H9 (cell line): ENCODE results near the gene KLK1. TPM values are rescaled to one million over a fixed set of nuclear protein-coding genes. Genes with fewer than 3 reads are reported as not detected.

Experiments used
- DNase-seq: peaks from one replicate; pipeline ENCODE4 v3.0.0-alpha.2; 2017
- H2AFZ ChIP-seq: one replicate; pipeline ENCODE4 v1.6.1; 2013; ENCODE audit warnings: mild to moderate bottlenecking, low read length, control low read depth, moderate library complexity
- H2AK5ac ChIP-seq: 2 replicates; pipeline ENCODE4 v1.6.1; 2013; ENCODE audit warnings: low read length, control low read depth, mixed read lengths; ENCODE audit not compliant: insufficient read length
- H2BK120ac ChIP-seq: one replicate; pipeline ENCODE4 v1.6.1; 2013; ENCODE audit warnings: low read depth, mild to moderate bottlenecking, low read length, control low read depth, inconsistent platforms; ENCODE audit not compliant: poor library complexity, severe bottlenecking
- H2BK12ac ChIP-seq: 2 replicates; pipeline ENCODE4 v1.6.1; 2013; ENCODE audit warnings: low read length, control low read depth, mixed read lengths, low read depth; ENCODE audit not compliant: insufficient read length
- H2BK15ac ChIP-seq: 2 replicates; pipeline ENCODE4 v1.6.1; 2013; ENCODE audit warnings: low read depth, low read length, control low read depth
- H2BK20ac ChIP-seq: one replicate; pipeline ENCODE4 v1.6.1; 2013; ENCODE audit warnings: low read depth, mild to moderate bottlenecking, low read length, control low read depth, inconsistent platforms; ENCODE audit not compliant: poor library complexity, severe bottlenecking
- H2BK5ac ChIP-seq: 2 replicates; pipeline ENCODE4 v1.6.1; 2013; ENCODE audit warnings: low read length, control low read depth, mixed read lengths; ENCODE audit not compliant: insufficient read length
- H3K14ac ChIP-seq: 2 replicates; pipeline ENCODE4 v1.6.1; 2013; ENCODE audit warnings: low read length, control low read depth; ENCODE audit not compliant: insufficient read depth
- H3K18ac ChIP-seq: 2 replicates; pipeline ENCODE4 v1.6.1; 2013; ENCODE audit warnings: low read depth, mild to moderate bottlenecking, mixed read lengths, low read length, control low read depth; ENCODE audit not compliant: insufficient read length
- H3K23ac ChIP-seq: 2 replicates; pipeline ENCODE4 v1.6.1; 2013; ENCODE audit warnings: low read length, control low read depth, mixed read lengths, low read depth; ENCODE audit not compliant: insufficient read length
- H3K23me2 ChIP-seq: 2 replicates; pipeline ENCODE4 v1.6.1; 2013; ENCODE audit warnings: low read depth, mild to moderate bottlenecking, mixed read lengths, low read length, control low read depth; ENCODE audit not compliant: insufficient read length, poor library complexity, severe bottlenecking
- H3K27ac ChIP-seq: 2 replicates; pipeline ENCODE4 v1.5.1; 2013; ENCODE audit warnings: low read length, control low read depth, mixed read lengths, low read depth; ENCODE audit not compliant: insufficient read length
- H3K27me3 ChIP-seq: 2 replicates; pipeline ENCODE4 v1.6.1; 2013; ENCODE audit warnings: low read length, control low read depth, inconsistent platforms; ENCODE audit not compliant: insufficient read depth
- H3K4ac ChIP-seq: 2 replicates; pipeline ENCODE4 v1.6.1; 2013; ENCODE audit warnings: low read depth, mild to moderate bottlenecking, control low read depth, inconsistent platforms, low read length, moderate library complexity
- H3K4me1 ChIP-seq: 2 replicates; pipeline ENCODE4 v1.6.1; 2013; ENCODE audit warnings: low read length, control low read depth, inconsistent platforms; ENCODE audit not compliant: insufficient read depth
- H3K4me2 ChIP-seq: 2 replicates; pipeline ENCODE4 v1.6.1; 2013; ENCODE audit warnings: low read length, control low read depth, mixed read lengths; ENCODE audit not compliant: insufficient read length, insufficient read depth
- H3K56ac ChIP-seq: 2 replicates; pipeline ENCODE4 v1.6.1; 2013; ENCODE audit warnings: low read depth, mild to moderate bottlenecking, mixed read lengths, low read length, control low read depth; ENCODE audit not compliant: insufficient read length
- H3K79me1 ChIP-seq: 2 replicates; pipeline ENCODE4 v1.6.1; 2013; ENCODE audit warnings: low read depth, mild to moderate bottlenecking, moderate library complexity, low read length, control low read depth, inconsistent platforms; ENCODE audit not compliant: insufficient read depth, poor library complexity, severe bottlenecking
- H3K79me2 ChIP-seq: 2 replicates; pipeline ENCODE4 v1.6.1; 2013; ENCODE audit warnings: low read length, control low read depth, inconsistent platforms; ENCODE audit not compliant: insufficient read depth
- H3K9ac ChIP-seq: 2 replicates; pipeline ENCODE4 v1.6.1; 2013; ENCODE audit warnings: low read length, control low read depth, mixed read lengths; ENCODE audit not compliant: insufficient read length; ENCODE audit errors: extremely low read depth
- H3K9me3 ChIP-seq: one replicate; pipeline ENCODE4 v1.6.1; 2013; ENCODE audit warnings: low read depth, low read length, inconsistent platforms; ENCODE audit not compliant: control insufficient read depth
- H3T11ph ChIP-seq: one replicate; pipeline ENCODE4 v1.6.1; 2013; ENCODE audit warnings: mild to moderate bottlenecking, low read length, control low read depth, inconsistent platforms
- H4K20me1 ChIP-seq: one replicate; pipeline ENCODE4 v1.6.1; 2013; ENCODE audit not compliant: control insufficient read depth, insufficient read length, insufficient read depth
- H4K5ac ChIP-seq: 2 replicates; pipeline ENCODE4 v1.6.1; 2013; ENCODE audit warnings: low read depth, mild to moderate bottlenecking, mixed read lengths, low read length, control low read depth; ENCODE audit not compliant: insufficient read length
- H4K8ac ChIP-seq: replicated peaks from 2 replicates; pipeline ENCODE4 v1.6.1; 2013; ENCODE audit warnings: low read length, control low read depth, mixed read lengths, low read depth; ENCODE audit not compliant: insufficient read length
- H4K91ac ChIP-seq: 2 replicates; pipeline ENCODE4 v1.6.1; 2013; ENCODE audit warnings: low read depth, mild to moderate bottlenecking, moderate library complexity, mixed read lengths, low read length, control low read depth; ENCODE audit not compliant: insufficient read length
- H3K27ac Mint-ChIP-seq, 3 experiments: 2 replicates in 2 of 3; 3 replicates in 1 of 3; pipeline ENCODE4 v1.8.0; 2020 to 2021; ENCODE audit warnings: mixed read lengths in 3 of 3, mild to moderate bottlenecking in 1 of 3, moderate library complexity in 1 of 3
- H3K27me3 Mint-ChIP-seq: 2 replicates; pipeline ENCODE4 v1.8.0; 2021; ENCODE audit warnings: low read depth, mild to moderate bottlenecking, moderate library complexity, mixed read lengths
- H3K36me3 Mint-ChIP-seq, 3 experiments: 2 replicates in 2 of 3; 3 replicates in 1 of 3; pipeline ENCODE4 v1.8.0; 2020 to 2021; ENCODE audit warnings: low read depth in 3 of 3, mixed read lengths in 3 of 3; ENCODE audit not compliant: insufficient read depth in 1 of 3
- H3K4me1 Mint-ChIP-seq, 2 experiments: 2 replicates each; pipeline ENCODE4 v1.8.0; 2020; ENCODE audit warnings: mixed read lengths in 2 of 2
- H3K4me3 Mint-ChIP-seq, 2 experiments: 2 replicates in 1 of 2; 3 replicates in 1 of 2; pipeline ENCODE4 v1.8.0; 2020 to 2021; ENCODE audit warnings: mild to moderate bottlenecking in 2 of 2, mixed read lengths in 2 of 2, moderate library complexity in 1 of 2
- H3K9me3 Mint-ChIP-seq, 2 experiments: 2 replicates in 1 of 2; 3 replicates in 1 of 2; pipeline ENCODE4 v1.8.0; 2020; ENCODE audit warnings: mild to moderate bottlenecking in 2 of 2, mixed read lengths in 2 of 2, moderate library complexity in 1 of 2
- WGBS: extraction: QIAGEN DNeasy Blood & Tissue Kit; methylation state at CpG from one replicate; pipeline ENCODE4 v1.1.7; 2013; ENCODE audit warnings: missing lambda C conversion rate, low lambda C conversion rate, mixed read lengths; ENCODE audit not compliant: insufficient read length; ENCODE audit errors: extremely low coverage; 5-methylcytosine and 5-hydroxymethylcytosine counted together
- total RNA-seq: library from RNA; stranded (reverse); gene quantifications from 2 replicates; pipeline ENCODE4 v1.2.1, GENCODE V29; 2021
- TF ChIP-seq, protein P1 (sequence below): fragments of 200-600 bp; sonication (generic); conservative IDR thresholded peaks from 3 replicates; pipeline ENCODE4 v1.8.0; 2021; ENCODE audit warnings: antibody characterized with exemption, mild to moderate bottlenecking

Gene KLK1
- total RNA-seq, 1 experiment from 2014 or later = 2.3 TPM

DNA sequence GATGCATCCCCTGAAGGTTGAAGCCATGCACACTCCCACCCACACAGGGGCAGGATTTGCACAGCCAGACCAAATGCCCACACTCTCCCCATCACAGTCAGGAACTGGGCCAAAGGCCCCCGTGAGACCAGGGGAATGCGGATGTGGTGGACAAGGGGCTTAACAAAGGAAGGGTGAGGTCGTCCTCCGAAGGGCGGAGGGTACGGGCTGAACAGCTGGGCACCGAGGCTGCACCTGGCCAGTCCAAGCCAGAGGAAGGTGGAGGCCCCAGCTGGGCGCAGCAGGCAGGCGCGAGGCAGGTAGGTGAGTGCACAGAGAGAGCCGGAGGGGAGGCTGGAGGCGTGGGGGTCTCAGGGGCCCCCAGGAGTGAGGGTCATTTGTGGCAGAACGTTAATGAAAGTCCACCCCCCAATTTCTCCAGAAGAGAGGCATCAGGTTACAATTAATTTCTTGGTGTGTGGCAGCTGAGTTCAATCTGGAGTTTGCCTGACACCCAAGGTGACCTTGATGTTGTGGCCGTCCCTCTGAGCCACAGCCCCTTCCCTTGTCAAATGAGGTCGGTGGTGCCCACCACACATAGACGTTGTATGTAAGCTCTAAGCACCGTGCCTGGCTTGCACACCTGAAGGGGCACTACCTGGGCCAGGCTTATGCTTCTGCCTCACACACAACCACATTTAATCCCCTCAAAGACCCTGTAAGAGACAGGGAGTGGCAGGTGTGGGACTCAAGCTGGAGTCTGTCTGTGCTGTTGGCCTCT is 6.9 kb upstream of the KLK1 start:
- H2AFZ ChIP-seq = no peak overlapping the region
- no peak overlapping the region for H3K56ac ChIP-seq
- no peaks in the 10 kb centered on the region for H3K79me2 ChIP-seq
- H3K9ac ChIP-seq = no peak overlapping the region
- H3K4ac ChIP-seq = no peak overlapping the region
- no peak overlapping the region for H3K4me2 ChIP-seq
- Mint-ChIP-seq H3K27me3 (peaks cover 62% of the 10 kb centered on the region), H3K36me3 (no peaks in the 10 kb centered on the region), H3K4me1 (peaks cover 2 to 11% of the 10 kb centered on the region in 2 experiments; a peak in 1 of 4 replicates), H3K4me3 (no peak overlapping the region), H3K9me3 (peaks cover 0 to 3% of the 10 kb centered on the region in 2 experiments; a peak in 1 of 5 replicates), H3K27ac (no peak overlapping the region)
- H3K4me1 ChIP-seq = no peaks in the 10 kb centered on the region; the same call in 1 of the 2 replicates
- H3K27ac ChIP-seq = no peak overlapping the region
- no peak overlapping the region for H2BK5ac ChIP-seq
- H3K14ac ChIP-seq = no peak overlapping the region
- H4K91ac ChIP-seq = no peak overlapping the region
- H4K8ac ChIP-seq = no peak overlapping the region
- H2BK20ac ChIP-seq = no peak overlapping the region
- H2AK5ac ChIP-seq = no peak overlapping the region
- peaks cover 2% of the 10 kb centered on the region for H3K23me2 ChIP-seq
- no peaks in the 10 kb centered on the region; the same call in 1 of the 2 replicates for H3K27me3 ChIP-seq
- TF ChIP-seq, protein P1, sequence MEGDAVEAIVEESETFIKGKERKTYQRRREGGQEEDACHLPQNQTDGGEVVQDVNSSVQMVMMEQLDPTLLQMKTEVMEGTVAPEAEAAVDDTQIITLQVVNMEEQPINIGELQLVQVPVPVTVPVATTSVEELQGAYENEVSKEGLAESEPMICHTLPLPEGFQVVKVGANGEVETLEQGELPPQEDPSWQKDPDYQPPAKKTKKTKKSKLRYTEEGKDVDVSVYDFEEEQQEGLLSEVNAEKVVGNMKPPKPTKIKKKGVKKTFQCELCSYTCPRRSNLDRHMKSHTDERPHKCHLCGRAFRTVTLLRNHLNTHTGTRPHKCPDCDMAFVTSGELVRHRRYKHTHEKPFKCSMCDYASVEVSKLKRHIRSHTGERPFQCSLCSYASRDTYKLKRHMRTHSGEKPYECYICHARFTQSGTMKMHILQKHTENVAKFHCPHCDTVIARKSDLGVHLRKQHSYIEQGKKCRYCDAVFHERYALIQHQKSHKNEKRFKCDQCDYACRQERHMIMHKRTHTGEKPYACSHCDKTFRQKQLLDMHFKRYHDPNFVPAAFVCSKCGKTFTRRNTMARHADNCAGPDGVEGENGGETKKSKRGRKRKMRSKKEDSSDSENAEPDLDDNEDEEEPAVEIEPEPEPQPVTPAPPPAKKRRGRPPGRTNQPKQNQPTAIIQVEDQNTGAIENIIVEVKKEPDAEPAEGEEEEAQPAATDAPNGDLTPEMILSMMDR = no peak
- no CpG with 5 or more reads among the region's 17 CpGs for WGBS
- DNase-seq = no peak
- no peak overlapping the region for H2BK15ac ChIP-seq
- H4K20me1 ChIP-seq = no peaks in the 10 kb centered on the region
- H3K23ac ChIP-seq = no peak overlapping the region
- H3K9me3 ChIP-seq = no peaks in the 10 kb centered on the region
- H4K5ac ChIP-seq = no peak overlapping the region
- no peaks in the 10 kb centered on the region for H3K79me1 ChIP-seq
- no peak overlapping the region for H2BK120ac ChIP-seq
- H2BK12ac ChIP-seq = no peak overlapping the region
- H3K18ac ChIP-seq = no peak overlapping the region
- H3T11ph ChIP-seq = no peak overlapping the region
